Stimulated activated CD8-positive, alpha-beta memory T cell treated with anti-CD3 and anti-CD28 coated beads, Interleukin-7, amount 100 ng/mL, for 48 hours (primary cell): ENCODE measurements around the gene GPR21.

Experiments
- DNase-seq, 2 donors: peaks; one replicate each; pipeline ENCODE4 v3.0.0-alpha.2; 2020; ENCODE audit warnings: low read depth in 1 of 2; ENCODE audit errors: extremely low read depth in 1 of 2

Gene GPR21

GRCh38 chr9:123031963-123032362, 1.5 kb upstream of the GPR21 start:
- DNase-seq, result no peak

DNA sequence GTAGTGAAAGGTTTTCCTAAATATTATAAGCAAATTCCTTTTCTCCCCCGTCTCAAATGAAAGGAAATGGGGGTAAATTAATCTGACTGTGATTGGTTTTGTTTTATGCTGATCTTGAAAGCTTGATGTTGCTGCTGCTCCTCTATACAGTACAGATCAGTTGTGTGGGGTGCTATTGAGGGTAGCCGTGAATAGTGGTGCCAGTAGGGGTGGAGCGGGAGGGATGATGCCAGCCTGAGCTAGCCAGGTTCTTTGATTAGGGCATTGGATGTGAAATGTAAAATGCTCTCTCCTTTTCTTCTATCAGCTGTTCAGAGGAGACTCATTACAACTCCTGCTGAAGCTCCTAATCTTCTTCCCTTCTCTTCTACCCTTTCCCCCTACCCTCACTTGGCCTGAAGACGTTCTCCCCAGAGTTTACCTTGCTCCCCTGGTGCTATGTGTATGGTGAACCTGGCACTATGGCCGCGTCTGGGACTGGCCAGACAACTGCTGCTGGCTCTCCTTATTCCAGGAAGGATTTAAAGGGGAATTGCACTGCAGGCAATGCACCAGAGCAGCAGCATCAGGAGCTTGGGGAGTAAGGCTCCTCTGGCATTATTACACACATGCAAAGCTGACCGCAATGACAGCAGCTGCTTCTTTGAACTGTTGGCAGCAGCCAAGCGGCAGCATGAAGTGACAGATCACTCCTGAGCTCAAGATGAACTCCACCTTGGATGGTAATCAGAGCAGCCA, 566 bp downstream of the GPR21 start:
- DNase-seq, result no peak

GRCh38 chr9:123034881-123035510, 1.5 kb downstream of the GPR21 start:
- DNase-seq, result no peak

DNA sequence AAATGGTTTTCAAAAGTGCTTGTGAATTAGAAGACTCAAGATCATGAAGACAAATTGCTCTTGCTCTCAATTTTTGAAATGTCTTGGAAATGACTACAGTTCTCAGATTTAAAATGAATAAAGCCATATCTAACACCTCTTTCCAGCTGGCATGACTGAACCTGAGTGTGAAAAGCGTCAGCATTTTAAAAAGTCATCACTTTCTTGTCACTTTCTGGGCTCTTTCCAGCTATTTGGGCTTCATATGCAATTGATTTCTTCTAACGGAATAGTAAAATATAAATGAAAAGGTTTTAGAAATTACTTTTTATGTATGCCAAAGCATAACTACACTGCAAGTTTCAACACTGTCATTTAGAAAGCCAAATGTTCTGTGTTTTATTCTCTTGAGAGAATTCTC, 2.3 kb downstream of the GPR21 start:
- DNase-seq, result no peak

DNA sequence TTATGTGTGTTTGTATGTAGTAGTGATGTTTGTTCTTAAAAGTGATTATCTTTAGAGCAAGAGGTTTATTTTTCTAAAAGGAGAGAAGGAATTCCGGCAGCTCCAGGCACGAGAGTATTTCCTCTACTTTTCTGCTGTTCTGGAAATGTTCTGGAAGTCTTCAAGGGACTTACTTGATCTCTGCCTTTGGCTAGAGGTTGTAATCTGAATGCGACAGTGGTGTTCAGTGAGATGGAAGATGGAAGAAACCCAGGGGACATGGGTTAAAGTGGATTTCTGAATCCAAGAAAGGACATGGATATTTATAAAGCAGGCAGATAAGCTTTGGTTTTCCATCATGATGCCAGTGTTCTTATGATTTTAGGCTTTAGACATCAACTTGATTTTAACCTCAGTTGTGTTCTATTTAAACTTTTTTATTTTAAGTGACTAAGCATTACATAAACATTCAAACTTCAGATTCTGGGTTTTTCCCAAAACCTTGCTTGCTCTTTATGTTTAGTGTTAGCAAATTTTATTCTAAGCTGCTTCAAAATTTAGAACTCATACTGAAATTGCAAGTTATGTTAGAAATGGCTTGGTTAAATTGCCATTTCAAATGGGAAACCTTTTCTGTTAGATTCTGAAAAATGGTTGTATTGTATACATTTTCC, 3.6 kb downstream of the GPR21 start:
- no peak for DNase-seq

DNA sequence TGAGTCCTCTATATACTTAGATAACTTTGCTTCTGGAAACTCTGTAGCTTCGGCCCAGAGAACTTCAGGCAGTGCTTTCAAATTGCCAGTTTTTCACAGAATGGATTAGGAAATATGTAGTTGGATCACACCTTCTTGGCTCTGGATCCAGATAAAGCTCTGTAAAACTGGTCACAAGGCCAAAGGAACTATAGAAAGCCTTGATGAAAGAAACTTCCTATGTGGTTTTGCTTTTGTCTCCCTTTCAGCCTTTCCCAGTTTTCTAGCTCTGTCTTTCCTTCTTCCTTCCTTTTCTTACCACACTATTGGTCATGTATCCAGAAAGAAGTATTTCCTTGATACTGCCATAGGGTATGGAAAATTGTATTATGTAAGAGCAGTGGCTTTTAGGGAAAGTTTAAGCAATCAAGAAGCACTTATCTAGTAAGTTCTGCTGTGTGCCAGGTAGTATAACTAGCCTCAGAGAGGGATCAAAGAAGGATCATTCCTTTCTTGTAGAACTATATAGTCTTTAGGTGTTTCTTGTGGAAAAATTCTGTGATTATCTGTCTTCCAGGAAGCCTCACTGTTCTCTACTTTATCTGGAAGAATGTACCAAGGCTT, 6.3 kb downstream of the GPR21 start:
- no peak for DNase-seq

GRCh38 chr9:123040801-123041200, 7.3 kb downstream of the GPR21 start:
- no peak for DNase-seq

GRCh38 chr9:123041489-123041888, 8.0 kb downstream of the GPR21 start:
- no peak for DNase-seq

- no peak for DNase-seq
Observed at GRCh38 chr9:123043081-123043939, 9.8 kb downstream of the GPR21 start.

- no peak for DNase-seq
Observed at GRCh38 chr9:123044586-123044985, 11.1 kb downstream of the GPR21 start.

- no peak for DNase-seq
Observed at GRCh38 chr9:123046406-123047195, 13.1 kb downstream of the GPR21 start.

GRCh38 chr9:123048748-123049147, 15.3 kb downstream of the GPR21 start:
- DNase-seq, result no peak

DNA sequence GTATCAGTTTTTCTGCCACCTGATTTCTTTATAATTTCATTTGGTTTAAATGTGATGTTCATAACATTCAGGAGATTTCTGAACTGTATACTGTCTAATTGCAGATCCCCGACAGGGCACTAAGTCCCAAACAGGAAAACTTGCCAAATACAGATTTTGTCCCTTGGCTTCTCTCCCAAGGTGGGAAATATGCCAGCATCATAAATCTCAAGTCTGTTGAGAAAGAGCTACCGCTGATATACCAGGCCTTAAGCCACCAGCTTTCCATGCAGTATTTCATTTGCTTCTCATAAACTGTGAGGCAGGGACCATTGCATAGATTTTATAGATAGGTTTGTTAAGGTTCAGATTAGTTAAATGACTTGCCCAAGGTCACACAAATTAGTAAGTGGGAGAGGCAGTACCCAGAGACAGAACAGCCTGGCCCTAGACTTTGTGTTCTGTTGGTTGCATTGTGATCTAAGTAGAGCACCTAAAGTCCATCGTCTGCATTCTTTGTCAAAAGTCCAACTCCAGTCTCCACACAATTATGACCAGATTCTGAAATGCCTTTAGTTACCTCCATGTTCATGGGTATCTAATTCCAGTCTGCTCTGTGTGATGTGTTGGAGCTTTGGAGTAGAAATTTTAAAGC, 16.2 kb downstream of the GPR21 start:
- DNase-seq, result no peak

DNA sequence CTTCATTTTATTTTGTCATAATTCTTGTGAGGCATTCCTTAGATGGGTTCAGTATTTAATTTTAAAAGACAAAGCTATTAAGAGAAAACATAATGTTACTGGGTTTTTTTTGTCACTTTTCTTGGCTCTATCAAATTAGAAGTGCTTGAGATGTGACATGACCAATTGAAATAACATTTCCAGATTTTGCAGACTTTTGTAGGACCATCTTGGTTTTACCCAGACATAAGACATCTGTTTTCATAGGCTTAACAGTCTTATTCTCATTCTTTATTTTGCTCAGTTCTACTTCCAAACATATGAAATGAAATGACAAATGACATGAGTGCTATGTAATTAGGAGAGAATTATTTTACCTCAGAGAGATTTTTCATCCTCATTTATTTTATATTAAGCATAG, 19.6 kb downstream of the GPR21 start:
- DNase-seq, result no peak

DNA sequence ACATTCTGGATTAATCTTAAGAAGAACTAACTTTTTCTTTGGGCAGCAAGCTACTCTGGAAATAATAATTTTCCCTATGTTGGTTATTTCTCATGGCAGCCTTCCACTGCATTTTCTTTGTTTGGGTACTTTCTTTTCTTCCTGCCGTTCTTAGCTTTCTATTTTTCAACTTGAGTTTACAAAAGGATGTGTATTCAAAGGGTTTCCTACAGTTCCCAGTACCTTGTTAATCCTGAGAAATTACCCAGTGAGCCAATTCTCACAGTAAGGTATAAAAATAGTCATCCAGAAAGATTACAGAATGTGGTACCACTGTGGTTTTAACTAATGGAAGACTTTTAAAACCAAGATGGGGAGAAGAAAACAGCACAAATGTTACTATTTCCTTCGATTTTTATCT, 20.2 kb downstream of the GPR21 start:
- no peak for DNase-seq

DNA sequence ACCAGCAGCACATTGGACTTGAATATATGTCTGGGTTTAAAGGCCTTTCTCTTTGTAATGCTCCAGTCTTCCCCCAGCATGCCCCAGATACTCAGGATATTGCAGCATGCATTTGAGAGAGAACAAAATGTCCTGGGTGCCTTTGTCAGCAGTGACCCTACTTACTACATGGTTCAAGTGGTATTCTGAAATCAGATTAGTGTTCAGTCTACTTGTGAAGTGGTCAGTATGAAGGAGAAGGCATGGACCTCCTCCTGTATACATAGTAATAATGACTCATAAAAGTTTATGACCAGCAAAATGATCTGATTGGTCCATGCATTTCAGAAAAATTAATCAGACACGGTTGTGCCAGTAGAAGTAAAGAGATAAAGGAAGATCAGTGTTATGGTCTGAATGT, 25.4 kb downstream of the GPR21 start:
- no peak for DNase-seq

DNA sequence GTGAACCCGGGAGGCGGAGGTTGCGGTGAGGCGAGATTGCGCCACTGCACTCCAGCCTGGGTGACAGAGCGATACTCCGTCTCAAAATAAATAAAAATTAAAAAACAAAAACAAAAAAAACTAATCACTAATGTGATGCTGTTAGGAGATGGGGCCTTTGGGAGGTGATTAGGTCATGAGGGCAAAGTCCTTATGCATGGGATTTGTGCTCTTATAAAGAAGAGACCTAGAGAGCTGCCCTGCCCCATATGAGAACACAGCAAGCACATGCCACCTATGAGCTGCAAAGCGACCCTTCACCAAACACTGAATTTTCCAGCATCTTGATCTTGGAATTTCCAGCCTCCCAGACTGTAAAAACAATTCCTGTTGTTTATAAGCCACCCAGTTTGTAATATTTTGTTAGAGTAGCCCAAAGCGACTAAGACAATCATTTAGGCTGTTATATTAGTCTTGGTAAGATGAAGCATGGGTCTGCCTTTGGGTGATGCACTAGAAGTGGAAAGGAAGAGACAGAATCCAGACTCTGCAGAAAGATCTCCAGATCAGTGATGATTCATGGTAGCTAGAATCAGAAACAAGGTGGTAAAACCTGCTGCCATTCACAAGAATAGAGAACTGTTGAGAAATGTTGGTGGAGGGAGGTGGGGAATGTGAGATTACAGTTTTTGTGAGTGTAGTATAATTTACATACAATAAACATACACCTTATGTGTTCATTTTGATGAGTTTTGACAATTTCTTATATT, 26.2 kb downstream of the GPR21 start:
- DNase-seq, result no peak

GRCh38 chr9:123061216-123061615, 27.7 kb downstream of the GPR21 start:
- DNase-seq, result no peak
